ENCODE results near the gene UBE2Q2.
"Not testable (repeated sequence)": the region's sequence is repeated elsewhere in the genome, so short reads cannot be mapped to it uniquely, and the experiment has no call there.

Gene UBE2Q2

GRCh38 chr15:75842722-75843677 is at the start of gene UBE2Q2:
TSS of gene UBE2Q2 (plus strand) at chr15:75843447. CDS start at chr15:75843667, 220 bp downstream.
- peak; percentile 73 to 87 (median 79) for DNase-seq

- no peak for DNase-seq
Measured at GRCh38 chr15:75796321-75796720, 46.9 kb upstream of the UBE2Q2 start.

DNA sequence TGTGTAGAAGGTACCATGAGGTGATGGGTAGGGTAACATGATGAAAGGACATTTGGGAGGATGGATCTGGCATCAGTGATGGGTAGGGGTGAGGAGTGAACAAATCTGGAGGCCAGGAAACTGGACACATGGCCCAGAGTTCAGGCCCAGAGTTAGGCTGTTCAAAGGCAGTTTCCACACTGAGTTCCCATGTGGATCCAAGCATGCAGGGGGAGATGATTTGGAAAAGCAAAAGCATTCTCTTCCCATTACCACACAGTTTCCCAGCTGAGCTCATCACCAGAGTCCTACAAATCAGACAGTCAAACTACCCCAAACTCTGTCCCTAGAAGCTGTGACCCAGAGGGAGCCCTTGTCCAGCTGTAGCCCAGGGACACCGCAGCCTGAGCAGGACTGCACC is 46.1 kb upstream of the UBE2Q2 start:
- not testable (repeated sequence) for DNase-seq

DNA sequence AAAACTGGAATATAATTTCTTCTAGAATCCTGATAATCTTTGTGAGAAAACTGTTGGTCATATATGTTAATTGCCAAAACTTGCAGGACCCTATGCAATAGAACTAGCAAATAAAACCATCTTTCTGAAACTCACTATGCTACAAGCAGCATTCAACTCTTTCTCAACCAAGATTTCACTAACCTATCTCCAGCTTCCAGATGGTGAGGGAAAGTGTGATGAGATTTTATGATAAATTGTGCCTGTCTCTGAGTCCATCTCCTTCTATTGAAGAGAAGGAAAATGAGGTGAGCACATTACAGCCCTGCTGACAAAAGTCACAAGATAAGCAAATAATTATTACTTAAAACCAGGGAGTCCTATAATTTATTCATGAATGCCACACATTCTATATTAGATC is 44.1 kb upstream of the UBE2Q2 start:
- no peak for DNase-seq

- not testable (repeated sequence) for DNase-seq
Measured at GRCh38 chr15:75800409-75800808, 42.8 kb upstream of the UBE2Q2 start.

- peak; percentile 81 to 90 (median 88) for DNase-seq
Measured at GRCh38 chr15:75801859-75802593, 41.2 kb upstream of the UBE2Q2 start.

DNA sequence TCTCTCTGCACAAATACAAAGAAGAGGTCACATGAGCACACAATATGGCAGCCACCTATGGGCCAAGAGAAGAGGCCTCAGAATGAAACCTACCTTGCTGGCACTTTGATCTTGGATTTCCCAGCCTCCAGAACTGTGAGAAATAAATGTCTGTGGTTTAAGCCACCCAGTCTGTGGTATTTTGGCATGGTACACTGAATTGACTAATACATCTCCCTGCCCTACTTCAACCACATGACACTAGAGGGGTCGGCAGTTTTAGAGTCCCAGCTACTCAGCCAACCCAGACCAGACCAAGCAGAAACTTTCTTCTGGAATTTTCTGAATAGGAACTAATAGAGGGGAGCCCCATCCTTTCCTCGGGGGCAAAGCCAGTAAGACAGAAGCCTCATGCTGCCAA is 35.8 kb upstream of the UBE2Q2 start:
- DNase-seq, result not testable (repeated sequence)

- not testable (repeated sequence) for DNase-seq
Measured at GRCh38 chr15:75808009-75808408, 35.2 kb upstream of the UBE2Q2 start.

- no peak for DNase-seq
Measured at GRCh38 chr15:75808563-75808962, 34.7 kb upstream of the UBE2Q2 start.

- DNase-seq, result peak; percentile 26 to 33 (median 29)
Measured at GRCh38 chr15:75809986-75810750, 33.1 kb upstream of the UBE2Q2 start.

DNA sequence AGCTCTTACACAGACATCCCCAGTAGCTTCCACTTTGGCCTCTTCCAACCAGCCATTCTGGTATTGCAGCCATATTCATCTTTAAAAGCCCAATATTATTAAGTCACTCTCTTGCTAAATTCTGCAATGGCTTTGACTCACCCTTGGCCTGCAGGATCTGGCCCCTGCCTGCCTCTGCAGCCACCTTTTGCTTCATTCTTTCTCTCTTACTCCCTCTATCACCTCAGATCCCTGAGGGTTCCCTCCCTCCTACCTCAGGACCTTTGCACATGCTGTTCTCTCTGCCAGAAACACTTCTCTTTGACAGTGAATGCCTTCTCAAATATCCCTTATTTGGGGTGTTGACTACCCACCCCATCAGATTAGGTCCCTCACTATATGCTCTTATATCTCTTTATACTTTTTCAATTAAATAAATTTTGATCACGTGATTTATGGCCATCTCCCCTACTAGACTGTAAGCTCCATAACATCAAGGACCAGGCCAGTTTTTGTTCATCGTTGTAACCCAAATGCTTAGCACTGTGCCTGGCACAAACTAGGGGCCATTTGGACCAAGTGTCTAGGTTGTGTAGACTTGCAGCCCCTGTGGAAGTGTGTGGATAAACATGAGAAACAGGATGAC is 32.3 kb upstream of the UBE2Q2 start:
- DNase-seq, result no peak

- DNase-seq, result no peak
Measured at GRCh38 chr15:75811626-75812025, 31.6 kb upstream of the UBE2Q2 start.

- no peak for DNase-seq
Measured at GRCh38 chr15:75814794-75815193, 28.5 kb upstream of the UBE2Q2 start.

DNA sequence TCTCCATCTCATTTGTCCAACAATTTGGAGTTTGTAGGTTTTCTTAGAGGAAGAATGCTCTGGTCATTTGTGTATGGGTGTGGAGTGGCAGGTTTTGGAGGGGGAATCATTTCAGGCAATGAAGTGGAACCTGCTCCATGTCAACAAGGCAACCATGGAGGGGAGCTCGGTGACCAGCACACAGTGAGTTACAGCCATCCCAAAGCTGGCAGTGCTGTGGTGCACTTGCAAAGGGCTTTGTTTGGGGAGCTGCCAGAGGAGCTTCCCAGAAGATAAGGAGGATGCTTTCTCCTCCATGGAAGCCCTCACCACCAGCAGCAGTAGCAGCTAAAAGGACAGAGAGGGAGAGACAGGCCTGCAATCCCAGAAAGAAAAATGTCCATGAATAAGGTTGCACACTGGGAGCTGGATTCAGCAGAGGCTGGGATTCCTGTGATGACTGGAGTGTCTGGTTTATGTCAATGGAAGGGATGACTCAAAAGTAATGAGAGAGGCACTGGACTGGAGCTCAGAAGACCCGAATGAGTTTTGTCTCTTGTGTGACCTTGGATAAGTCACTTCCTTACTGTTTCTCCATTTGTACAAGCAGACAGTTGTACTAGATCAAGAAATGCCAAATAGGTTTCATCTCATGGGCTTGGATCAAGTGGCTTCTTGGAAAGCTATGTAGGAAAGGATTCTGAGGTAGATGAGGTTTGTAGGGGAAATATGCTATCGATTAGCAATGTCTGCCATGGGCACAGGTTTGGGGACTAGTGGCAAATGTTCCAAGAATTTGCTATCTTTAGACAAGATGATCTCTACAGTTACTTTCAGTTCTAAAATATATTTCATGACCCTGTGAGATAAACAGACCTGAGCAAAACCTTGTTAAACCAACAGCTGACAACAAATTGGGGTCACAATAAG is 27.2 kb upstream of the UBE2Q2 start:
- no peak for DNase-seq

DNA sequence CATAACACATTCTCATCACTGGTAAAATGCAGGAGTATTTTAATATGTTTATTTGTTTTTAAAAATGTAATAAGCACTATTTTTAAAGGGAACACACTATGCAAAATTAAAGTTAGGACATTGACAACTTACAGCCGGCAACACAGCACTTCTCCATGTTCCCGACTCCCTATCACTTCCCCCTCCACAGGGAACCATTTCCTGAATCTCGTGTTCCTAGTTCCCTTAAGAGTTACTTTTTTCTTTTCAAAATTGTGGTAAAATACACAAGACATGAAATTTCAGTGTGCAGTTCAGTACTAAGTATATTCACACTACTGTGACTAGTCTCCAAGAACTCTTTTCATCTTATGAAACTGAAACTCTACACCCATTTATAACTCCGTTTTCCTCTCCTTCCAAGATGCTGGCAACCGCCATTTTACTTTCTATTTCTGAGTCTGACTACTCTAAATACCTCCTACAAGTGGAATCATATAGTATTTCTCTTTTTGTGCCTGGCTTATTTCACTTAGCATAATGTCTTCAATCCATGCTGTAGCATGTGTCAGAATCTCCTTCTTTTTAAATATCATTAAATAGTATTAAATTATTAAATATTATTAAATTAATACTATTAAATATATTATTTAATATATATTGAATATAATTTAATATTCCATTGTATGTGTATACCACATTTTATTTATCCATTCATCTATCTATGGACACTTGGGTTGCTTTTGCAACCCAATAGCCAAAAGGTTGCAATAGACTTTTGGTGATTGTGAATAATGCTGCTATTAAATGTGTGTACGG is 25.9 kb upstream of the UBE2Q2 start:
- DNase-seq, result peak; percentile 50 to 78 (median 66)

DNA sequence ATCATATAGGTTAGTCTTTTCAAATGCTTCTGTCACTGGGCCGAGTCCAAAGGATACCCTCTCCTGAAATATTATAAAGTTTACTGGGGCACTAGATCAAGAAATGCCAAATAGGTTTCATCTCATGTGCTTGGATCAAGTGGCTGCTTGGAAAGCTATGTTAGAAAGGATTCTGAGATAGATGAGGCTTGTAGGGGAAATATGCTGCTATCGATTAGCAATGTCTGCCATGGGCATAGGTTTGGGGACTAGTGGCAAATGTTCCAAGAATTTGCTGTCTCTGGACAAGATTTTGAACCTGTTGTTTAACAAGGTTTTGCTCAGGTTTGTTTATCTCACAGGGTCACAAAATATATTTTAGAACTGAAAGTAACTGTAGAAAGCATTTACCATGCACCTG is 23.0 kb upstream of the UBE2Q2 start:
- no peak for DNase-seq

GRCh38 chr15:75821786-75822345 is 21.4 kb upstream of the UBE2Q2 start:
- DNase-seq, result no peak

DNA sequence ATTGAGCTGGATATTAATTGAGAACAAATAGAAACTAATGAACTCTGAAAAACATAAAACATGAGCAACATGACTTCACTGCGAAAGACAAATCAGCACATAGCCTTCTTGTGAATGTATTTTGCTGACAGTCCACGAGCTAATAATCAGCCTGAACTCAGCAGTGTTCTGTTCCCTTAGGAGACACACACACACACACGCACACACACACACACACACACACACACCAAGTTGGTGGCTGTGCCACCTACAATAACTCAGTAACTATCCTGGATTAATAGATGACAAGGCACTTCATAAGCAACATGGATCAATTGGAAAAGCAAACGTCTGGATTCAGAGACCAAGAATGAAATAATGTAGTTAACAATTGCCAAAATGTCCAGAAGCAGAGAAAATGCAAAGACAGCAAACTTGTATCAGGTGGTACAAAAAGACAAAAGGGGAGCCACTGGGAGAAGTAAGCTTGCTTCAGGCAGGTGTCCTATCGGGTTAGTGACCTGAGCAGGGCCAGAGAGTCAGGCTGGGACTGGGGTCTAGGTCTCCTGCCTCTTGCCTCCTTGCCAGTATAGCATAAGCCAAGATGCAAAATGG is 20.5 kb upstream of the UBE2Q2 start:
- DNase-seq, result no peak

GRCh38 chr15:75823860-75824613 is 19.2 kb upstream of the UBE2Q2 start:
- no peak for DNase-seq
